Activated CD8-positive, alpha-beta memory T cell treated with anti-CD3 and anti-CD28 coated beads for 36 hours (primary cell): ENCODE results near the gene CAMK1D. TPM values are rescaled to one million over a fixed set of nuclear protein-coding genes. Genes with fewer than 3 reads are reported as not detected.

Source experiments
- CTCF ChIA-PET: fragments of 350-600 bp; sonication (Branson Sonifier 250); formaldehyde crosslinking; loops from one replicate; lab custom pipeline; 2021; ENCODE audit warnings: antibody characterized with exemption; lab: Charles Lee
- POLR2A ChIA-PET: fragments of 350-600 bp; sonication (Branson Sonifier 250); formaldehyde crosslinking; loops from one replicate; lab custom pipeline; 2021; ENCODE audit warnings: antibody characterized with exemption; lab: Charles Lee
- total RNA-seq, 2 experiments: library from RNA; stranded (reverse); gene quantifications; one replicate each; pipeline ENCODE4 v1.2.3, GENCODE V29; 2021

The CAMK1D gene
- total RNA-seq, 2 experiments from 2014 or later: 8.7 to 11.4 TPM

DNA sequence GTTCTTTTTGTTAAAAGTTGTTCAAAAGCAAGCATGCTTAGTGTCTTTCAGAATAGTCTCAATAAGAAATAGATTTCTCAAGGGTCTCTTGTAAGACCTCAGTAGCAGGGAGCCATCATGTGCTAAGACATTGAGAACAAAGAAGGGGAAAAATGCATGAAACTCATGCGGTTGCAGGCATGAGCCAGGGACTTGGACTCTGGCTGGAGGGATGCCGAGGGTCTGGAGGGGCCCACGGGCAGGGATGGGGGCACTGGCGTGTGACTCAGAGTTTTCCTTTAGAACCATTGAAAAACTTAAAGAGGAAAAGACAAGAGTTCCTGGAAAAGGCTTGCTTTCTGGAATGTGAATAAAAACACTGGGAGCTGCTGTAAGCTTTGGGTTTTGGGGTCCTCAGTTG lies 398.8 kb downstream of the CAMK1D start:
- ChIA-PET POLR2A (no interaction called here), CTCF (no interaction called here)

GRCh38 chr10:12749760-12750478 lies 400.6 kb downstream of the CAMK1D start:
- POLR2A ChIA-PET: no interaction called here
- CTCF ChIA-PET: interaction anchor here (1.4 kb wide), 1 partner anchor 152 kb away, joined by 3 read pairs; no protein-coding TSS in a partner anchor

- ChIA-PET CTCF (interaction anchor here (1.4 kb wide), 1 partner anchor 151 kb away, joined by 3 read pairs; no protein-coding TSS in a partner anchor), POLR2A (interaction anchor here (0.6 kb wide), 1 partner anchor 14 kb away, joined by 3 read pairs; no protein-coding TSS in a partner anchor)
Observed at GRCh38 chr10:12750526-12751201, 401.3 kb downstream of the CAMK1D start.

DNA sequence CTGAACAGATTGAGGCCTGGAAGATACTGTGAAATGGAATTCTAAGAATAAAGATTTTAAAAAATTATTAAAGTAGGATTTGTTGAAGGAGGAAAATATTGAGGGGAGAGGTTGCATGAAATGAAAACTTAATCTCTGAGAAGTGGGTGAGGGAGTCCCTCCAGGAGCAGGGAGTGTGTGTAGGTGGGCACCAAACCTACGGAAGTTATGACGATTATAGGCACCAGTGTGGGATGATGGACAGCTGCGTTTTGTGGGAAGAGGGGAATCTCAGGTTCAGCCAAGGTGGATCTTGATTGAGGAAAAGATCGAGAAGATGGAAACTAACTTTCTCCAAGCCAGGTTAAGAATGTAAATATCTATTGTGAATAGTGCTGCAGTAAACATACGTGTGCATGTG lies 405.7 kb downstream of the CAMK1D start:
- CTCF ChIA-PET: no interaction called here
- POLR2A ChIA-PET: no interaction called here

DNA sequence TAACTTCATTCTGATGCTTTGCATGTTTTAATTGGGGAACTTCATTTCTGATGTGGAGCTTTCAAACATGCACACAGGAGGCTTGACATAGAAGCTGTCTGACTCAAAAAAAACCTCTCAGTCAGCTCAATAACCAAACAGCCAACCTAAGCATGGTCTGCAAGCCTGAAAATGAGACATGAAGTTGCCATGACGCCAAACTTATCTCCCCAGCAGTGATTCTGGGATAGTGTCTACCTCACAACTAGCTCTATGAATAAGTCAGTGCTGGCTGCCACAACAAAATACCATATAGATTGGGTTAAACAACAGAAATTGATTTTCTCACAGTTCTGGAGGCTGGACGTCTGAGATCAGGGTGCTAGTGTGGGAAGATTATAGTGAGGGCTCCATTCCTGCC lies 408.0 kb downstream of the CAMK1D start:
- ChIA-PET CTCF (interaction anchor here (0.6 to 1.2 kb wide), 2 partner anchors 24 to 25 kb away, joined by 3 to 5 read pairs; no protein-coding TSS in a partner anchor), POLR2A (no interaction called here)

DNA sequence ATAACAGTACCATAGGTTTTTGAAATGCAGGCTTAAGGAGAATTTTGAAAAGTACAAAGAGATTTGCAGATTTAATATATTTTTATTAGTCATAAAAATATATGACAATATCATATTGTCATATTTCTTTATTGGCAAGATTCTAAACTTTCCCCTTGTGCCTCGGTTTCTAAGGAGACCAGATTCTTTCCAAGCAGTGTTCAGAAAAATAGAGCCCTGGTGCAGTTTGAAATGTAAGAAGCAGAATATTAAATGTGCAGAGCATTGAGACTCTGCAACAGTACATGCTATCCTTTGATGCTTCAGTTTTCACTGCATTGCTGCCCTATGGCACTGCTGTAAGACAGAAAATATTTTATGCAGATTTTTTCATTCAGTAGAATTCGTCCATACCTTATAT lies 408.9 kb downstream of the CAMK1D start:
- CTCF ChIA-PET: no interaction called here
- POLR2A ChIA-PET: no interaction called here

- ChIA-PET CTCF (no interaction called here), POLR2A (no interaction called here)
Observed at GRCh38 chr10:12766223-12766622, 416.9 kb downstream of the CAMK1D start.

GRCh38 chr10:12768156-12769100 lies 419.1 kb downstream of the CAMK1D start:
- CTCF ChIA-PET: no interaction called here

GRCh38 chr10:12769323-12770044 lies 420.1 kb downstream of the CAMK1D start:
- ChIA-PET CTCF (no interaction called here), POLR2A (no interaction called here)

More at GRCh38 chr10:12768156-12769100, 419.1 kb downstream of the CAMK1D start:
- POLR2A ChIA-PET: no interaction called here

GRCh38 chr10:12771981-12772760 lies 422.8 kb downstream of the CAMK1D start:
- ChIA-PET CTCF (interaction anchor here (1.6 kb wide), 1 partner anchor 49 kb away, joined by 3 read pairs; no protein-coding TSS in a partner anchor), POLR2A (no interaction called here)

GRCh38 chr10:12772797-12773587 lies 423.6 kb downstream of the CAMK1D start:
- POLR2A ChIA-PET: no interaction called here

DNA sequence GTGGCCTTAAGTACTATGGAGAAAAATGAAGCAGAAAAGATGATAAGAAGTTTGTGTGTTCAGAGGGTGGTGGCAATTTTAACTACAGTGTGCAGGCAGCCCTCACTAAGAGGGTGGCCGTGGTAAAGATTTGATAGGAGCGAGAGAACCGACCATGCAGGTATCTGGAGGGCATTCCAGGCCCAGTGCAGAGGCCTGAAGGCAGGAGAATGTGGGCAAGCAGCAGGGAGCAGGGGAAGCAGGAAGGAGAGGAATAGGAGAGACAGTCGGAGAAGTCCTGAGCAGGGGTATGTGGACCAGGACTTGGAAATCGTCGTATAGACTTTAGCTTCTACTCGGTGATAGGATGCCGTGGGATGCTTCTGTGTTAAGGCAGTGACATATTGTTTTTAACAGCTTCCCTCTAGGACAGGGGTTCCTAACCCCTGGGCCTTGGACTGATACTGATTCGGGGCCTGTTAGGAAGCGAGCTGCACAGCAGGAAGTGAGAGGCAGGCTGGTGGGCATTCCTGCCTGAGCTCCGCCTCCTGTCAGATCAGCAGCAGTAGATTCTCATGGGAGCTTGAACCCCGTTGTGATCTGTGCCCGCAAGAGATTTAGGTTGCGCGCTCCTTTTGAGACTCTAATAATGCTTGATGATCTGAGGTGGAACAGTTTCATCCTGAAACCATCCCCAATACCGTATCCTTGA lies 425.0 kb downstream of the CAMK1D start:
- ChIA-PET CTCF (interaction anchor here (1.1 kb wide), 1 partner anchor 8 kb away, joined by 3 read pairs; no protein-coding TSS in a partner anchor), POLR2A (no interaction called here)

More at GRCh38 chr10:12772797-12773587, 423.6 kb downstream of the CAMK1D start:
- CTCF ChIA-PET: interaction anchor here (1.6 kb wide), 1 partner anchor 48 kb away, joined by 3 read pairs; no protein-coding TSS in a partner anchor

DNA sequence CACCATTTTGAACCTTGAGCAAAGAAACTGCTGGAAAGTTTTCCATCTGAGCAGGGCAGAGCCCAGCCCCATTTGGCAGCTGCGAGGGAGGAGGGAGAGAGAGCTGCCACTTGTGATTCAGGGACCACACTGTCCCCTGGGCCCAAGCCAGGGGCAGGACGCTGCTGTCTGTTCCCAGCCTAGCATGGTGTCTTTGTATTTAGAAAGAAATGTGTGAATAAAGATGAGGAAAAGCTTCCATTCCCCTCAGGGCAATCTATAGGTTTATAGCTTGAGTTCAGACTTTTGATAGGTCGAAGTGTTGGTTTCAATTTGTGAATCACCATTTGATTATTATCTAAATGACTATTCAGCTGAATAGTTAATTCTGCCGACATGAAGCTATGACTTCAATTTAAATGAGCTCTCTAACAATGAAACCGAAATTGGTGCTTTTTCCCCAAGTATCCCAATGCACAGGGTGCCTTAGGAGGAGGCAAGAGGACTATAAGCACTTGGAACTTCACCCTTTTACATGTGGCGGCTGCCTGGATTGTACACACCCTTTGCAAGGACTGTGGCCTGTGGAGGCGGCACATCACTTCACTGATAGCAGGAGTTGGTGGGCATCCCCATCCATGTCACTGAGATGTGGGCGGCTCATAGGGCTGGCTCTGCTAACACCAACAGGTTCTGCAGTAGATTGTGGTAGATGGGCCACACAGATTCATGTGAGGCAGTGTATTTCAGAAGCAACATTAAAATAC lies 428.7 kb downstream of the CAMK1D start:
- POLR2A ChIA-PET: interaction anchor here (0.6 kb wide), 1 partner anchor 513 kb away, joined by 3 read pairs; no protein-coding TSS in a partner anchor
- CTCF ChIA-PET: interaction anchor here (1.2 kb wide), 1 partner anchor 70 kb away, joined by 3 read pairs; no protein-coding TSS in a partner anchor

DNA sequence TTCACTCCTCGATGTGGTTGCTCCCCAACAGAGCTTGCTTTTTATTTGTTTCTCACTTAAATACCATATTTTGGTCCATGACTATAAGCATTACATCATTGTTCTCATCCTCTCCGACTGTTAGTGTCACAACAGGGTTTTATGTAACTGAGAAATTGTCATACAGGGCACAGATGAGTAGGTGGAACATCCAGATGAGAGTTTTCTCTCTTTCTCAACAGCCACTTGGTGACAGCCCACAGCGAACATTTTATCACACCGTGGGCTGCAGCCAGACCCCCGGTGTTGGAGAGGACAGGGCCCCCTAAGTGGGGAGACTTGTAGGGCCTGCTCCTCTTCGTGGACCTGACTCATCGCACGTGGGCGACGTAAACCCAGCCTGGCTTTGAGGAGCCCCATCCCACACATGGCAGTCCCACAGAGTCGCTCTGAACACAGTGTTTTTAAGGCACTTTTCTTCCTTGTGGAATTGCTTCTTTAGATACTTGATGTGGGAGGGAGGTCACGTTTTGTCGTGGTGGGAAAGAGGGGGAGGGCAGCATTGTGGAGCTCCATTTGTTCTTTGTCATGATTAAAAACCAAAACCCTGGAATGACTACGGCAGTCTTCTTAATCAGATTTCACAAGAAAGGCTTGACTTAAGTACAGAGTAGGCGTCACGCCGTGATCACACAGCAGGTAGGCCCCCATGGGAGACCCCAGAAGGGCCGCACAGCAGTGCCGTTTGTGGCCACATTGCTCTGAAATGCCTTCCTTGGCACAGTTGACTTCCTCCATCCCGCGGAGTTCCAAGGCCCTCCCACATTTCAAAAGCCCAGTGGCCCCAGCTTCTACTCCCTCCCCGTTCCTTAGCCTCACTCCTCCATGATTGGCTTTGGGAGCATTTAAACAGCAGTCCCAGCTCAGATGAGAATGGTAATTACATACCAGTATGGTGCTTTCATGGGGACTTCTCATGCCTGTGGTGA lies 431.6 kb downstream of the CAMK1D start:
- CTCF ChIA-PET: interaction anchor here (0.6 to 2.3 kb wide), 12 partner anchors 18 to 726 kb away, joined by 3 to 7 read pairs (median 4); no protein-coding TSS in a partner anchor
- POLR2A ChIA-PET: no interaction called here
